ENCODE results near the gene HS6ST3. TPM values are rescaled to one million over a fixed set of nuclear protein-coding genes. Genes with fewer than 3 reads are reported as not detected.

The HS6ST3 gene
- total and polyA plus RNA-seq, 2 experiments from 2014 or later = 2.2 to 2.7 TPM

- no peaks in the 10 kb centered on the region for H3K36me3 ChIP-seq (replicated peaks; ENCODE audit: insufficient read depth, low read depth)
- H3K9me3 ChIP-seq (ENCODE audit: low read depth) = no peaks in the 10 kb centered on the region
- H3K4me3 ChIP-seq = no peak overlapping the region
- H3K79me2 ChIP-seq = no peaks in the 10 kb centered on the region
- no peaks in the 10 kb centered on the region for H3K4me1 ChIP-seq (ENCODE audit: insufficient read depth)
- H2AFZ ChIP-seq = no peak overlapping the region
- H4K20me1 ChIP-seq (ENCODE audit: insufficient read depth, poor library complexity, severe bottlenecking) = no peaks in the 10 kb centered on the region
- 84% methylated on average over 5 of the region's 5 CpGs for WGBS (ENCODE audit: low lambda C conversion rate, missing lambda C conversion rate)
- no peaks in the 10 kb centered on the region for H3K9me2 ChIP-seq (replicated peaks; ENCODE audit: insufficient read depth)
- H3K27ac ChIP-seq = no peak overlapping the region
- no peak for DNase-seq (ENCODE audit: low spot score)
- no peak overlapping the region for H3K4me2 ChIP-seq
- TF ChIP-seq EZH2 (IDR thresholded peaks at IDR 0.05; ENCODE audit: borderline replicate concordance) (no peak), CTCF (IDR thresholded peaks at IDR 0.05; ENCODE audit: poor library complexity) (no peak), EZH2phosphoT487 (IDR thresholded peaks at IDR 0.05; ENCODE audit: low read depth, severe bottlenecking, unreplicated experiment) (no peak)
- no peaks in the 10 kb centered on the region for H3K27me3 ChIP-seq
Observed at GRCh38 chr13:96198038-96198437, 108.1 kb downstream of the HS6ST3 start.

GRCh38 chr13:96199315-96199714 lies 109.4 kb downstream of the HS6ST3 start:
- Histone ChIP-seq H2AFZ (no peak overlapping the region), H3K9me2 (replicated peaks; ENCODE audit: insufficient read depth) (no peaks in the 10 kb centered on the region), H3K4me2 (no peak overlapping the region), H3K9me3 (ENCODE audit: low read depth) (no peaks in the 10 kb centered on the region), H3K4me1 (ENCODE audit: insufficient read depth) (no peaks in the 10 kb centered on the region), H3K36me3 (replicated peaks; ENCODE audit: insufficient read depth, low read depth) (no peaks in the 10 kb centered on the region), H4K20me1 (ENCODE audit: insufficient read depth, poor library complexity, severe bottlenecking) (no peaks in the 10 kb centered on the region), H3K4me3 (no peak overlapping the region), H3K27me3 (no peaks in the 10 kb centered on the region), H3K27ac (no peak overlapping the region), H3K79me2 (no peaks in the 10 kb centered on the region)
- DNase-seq (ENCODE audit: low spot score) = no peak
- WGBS (ENCODE audit: low lambda C conversion rate, missing lambda C conversion rate) = 91% methylated on average over 3 of the region's 3 CpGs
- TF ChIP-seq EZH2phosphoT487 (IDR thresholded peaks at IDR 0.05; ENCODE audit: low read depth, severe bottlenecking, unreplicated experiment) (no peak), CTCF (IDR thresholded peaks at IDR 0.05; ENCODE audit: poor library complexity) (no peak), EZH2 (IDR thresholded peaks at IDR 0.05; ENCODE audit: borderline replicate concordance) (no peak)

- H3K4me2 ChIP-seq = no peak overlapping the region
- 72% methylated on average over 6 of the region's 6 CpGs for WGBS (ENCODE audit: low lambda C conversion rate, missing lambda C conversion rate)
- DNase-seq (ENCODE audit: low spot score) = no peak
- H3K27ac ChIP-seq = no peak overlapping the region
- no peaks in the 10 kb centered on the region for H3K79me2 ChIP-seq
- H3K9me3 ChIP-seq (ENCODE audit: low read depth) = no peaks in the 10 kb centered on the region
- no peaks in the 10 kb centered on the region for H3K4me1 ChIP-seq (ENCODE audit: insufficient read depth)
- no peak overlapping the region for H2AFZ ChIP-seq
- no peak overlapping the region for H3K4me3 ChIP-seq
- H3K27me3 ChIP-seq = no peaks in the 10 kb centered on the region
- no peaks in the 10 kb centered on the region for H3K9me2 ChIP-seq (replicated peaks; ENCODE audit: insufficient read depth)
- TF ChIP-seq EZH2 (IDR thresholded peaks at IDR 0.05; ENCODE audit: borderline replicate concordance) = no peak
- no peak for TF ChIP-seq EZH2phosphoT487 (IDR thresholded peaks at IDR 0.05; ENCODE audit: low read depth, severe bottlenecking, unreplicated experiment)
- no peaks in the 10 kb centered on the region for H4K20me1 ChIP-seq (ENCODE audit: insufficient read depth, poor library complexity, severe bottlenecking)
- no peaks in the 10 kb centered on the region for H3K36me3 ChIP-seq (replicated peaks; ENCODE audit: insufficient read depth, low read depth)
Observed at GRCh38 chr13:96200810-96201209, 110.9 kb downstream of the HS6ST3 start.

DNA sequence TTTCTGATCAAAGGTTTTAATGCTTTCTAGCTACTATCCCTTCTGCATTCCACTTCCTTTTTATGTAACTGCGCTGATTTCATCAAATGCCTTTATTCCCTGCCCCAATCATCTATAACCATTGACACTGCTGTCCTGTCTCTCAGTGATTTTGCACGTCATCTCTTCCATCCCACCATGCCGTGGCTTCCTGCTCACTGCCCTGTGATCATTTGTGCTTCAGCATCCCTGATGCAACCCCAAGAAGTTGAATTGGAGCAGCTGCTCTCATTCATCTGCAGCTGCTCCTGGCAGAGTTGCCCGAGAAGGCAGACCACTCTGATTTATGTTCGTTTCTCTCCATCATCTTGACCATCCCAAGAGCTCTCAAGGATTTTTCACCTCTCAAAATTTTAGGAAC lies 112.4 kb downstream of the HS6ST3 start:
- H3K27ac ChIP-seq = no peak overlapping the region
- no peaks in the 10 kb centered on the region for H3K36me3 ChIP-seq (replicated peaks; ENCODE audit: insufficient read depth, low read depth)
- no peaks in the 10 kb centered on the region for H3K9me2 ChIP-seq (replicated peaks; ENCODE audit: insufficient read depth)
- H3K9me3 ChIP-seq (ENCODE audit: low read depth) = no peaks in the 10 kb centered on the region
- no peaks in the 10 kb centered on the region for H3K4me1 ChIP-seq (ENCODE audit: insufficient read depth)
- no peak overlapping the region for H2AFZ ChIP-seq
- TF ChIP-seq CTCF (IDR thresholded peaks at IDR 0.05; ENCODE audit: poor library complexity) = no peak
- no peak for TF ChIP-seq EZH2 (IDR thresholded peaks at IDR 0.05; ENCODE audit: borderline replicate concordance)
- no peak for TF ChIP-seq EZH2phosphoT487 (IDR thresholded peaks at IDR 0.05; ENCODE audit: low read depth, severe bottlenecking, unreplicated experiment)
- H3K4me2 ChIP-seq = no peak overlapping the region
- H3K27me3 ChIP-seq = no peaks in the 10 kb centered on the region
- H4K20me1 ChIP-seq (ENCODE audit: insufficient read depth, poor library complexity, severe bottlenecking) = no peaks in the 10 kb centered on the region
- WGBS (ENCODE audit: low lambda C conversion rate, missing lambda C conversion rate) = 86% methylated on average over 5 of the region's 5 CpGs
- DNase-seq (ENCODE audit: low spot score) = no peak
- H3K4me3 ChIP-seq = no peak overlapping the region
- no peaks in the 10 kb centered on the region for H3K79me2 ChIP-seq

All from hepatocyte (in vitro differentiated cells).